ENCODE measurements around the gene MCU.
A peak's percentile ranks its signal among the peaks of the same experiment; 100 is the strongest.
"Not testable (repeated sequence)": the region's sequence is repeated elsewhere in the genome, so short reads cannot be mapped to it uniquely, and the experiment has no call there.

Gene MCU

DNA sequence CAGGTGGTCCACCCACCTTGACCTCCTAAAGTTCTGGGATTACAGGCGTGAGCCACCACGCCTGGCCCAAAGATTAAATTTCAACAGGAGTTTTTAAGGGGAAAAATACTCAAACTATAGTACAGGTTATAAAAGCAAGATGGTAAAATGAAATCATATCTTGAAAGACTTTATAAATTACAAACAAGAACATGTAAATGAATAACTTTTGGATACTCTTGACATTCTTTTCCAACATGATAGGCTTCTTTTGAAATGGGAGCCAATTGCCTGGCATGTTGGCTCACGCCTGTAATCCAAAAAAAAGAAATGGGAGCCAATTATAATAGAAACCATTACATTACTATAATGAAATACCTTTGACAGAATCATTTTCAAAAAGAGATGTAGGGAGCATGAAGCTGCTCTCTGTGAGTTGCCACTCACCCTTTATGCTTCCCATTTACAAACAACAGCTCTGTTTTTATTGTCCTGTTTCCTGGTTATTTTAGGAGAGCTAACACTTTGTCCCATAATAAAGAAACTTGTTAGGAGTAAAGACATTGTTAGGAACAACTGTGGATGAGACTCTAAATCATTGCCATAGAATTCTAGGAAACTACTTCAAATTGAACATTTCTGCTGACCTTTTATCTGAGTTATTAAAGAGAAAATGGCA is 24.6 kb upstream of the MCU start:
- Mint-ChIP-seq H3K9me3 (no peaks in the 10 kb centered on the region), H3K36me3 (no peaks in the 10 kb centered on the region), H3K4me1 (no peaks in the 10 kb centered on the region), H3K4me3 (no peak overlapping the region), H3K27ac (no peak overlapping the region)
- DNase-seq (ENCODE audit: low spot score in 2 of 2): no peak
- ATAC-seq: no peak

DNA sequence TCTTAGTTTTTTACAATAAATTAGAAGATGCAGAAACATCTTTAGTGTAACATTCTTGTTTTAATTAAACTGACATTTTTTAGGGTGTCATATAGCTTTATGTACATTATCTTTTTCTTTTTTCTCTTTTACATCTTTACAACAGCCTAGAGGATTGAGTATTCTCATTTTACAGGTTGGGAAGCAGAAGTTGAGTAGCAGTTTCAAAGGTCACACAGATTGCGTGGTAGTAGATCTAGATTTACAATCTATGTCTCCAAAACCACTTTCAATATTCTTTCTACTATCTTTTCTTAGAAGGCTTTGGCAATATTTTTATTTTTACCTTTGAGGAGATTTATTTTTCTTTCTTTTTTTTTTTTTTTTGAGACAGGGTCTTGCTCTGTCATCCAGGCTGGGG is 18.7 kb upstream of the MCU start:
- no peak for DNase-seq (ENCODE audit: low spot score in 2 of 2)
- no peak for ATAC-seq
- Mint-ChIP-seq H3K27ac (no peak overlapping the region), H3K9me3 (no peaks in the 10 kb centered on the region), H3K36me3 (no peaks in the 10 kb centered on the region), H3K4me3 (no peak overlapping the region), H3K4me1 (peaks cover 7% of the 10 kb centered on the region)

DNA sequence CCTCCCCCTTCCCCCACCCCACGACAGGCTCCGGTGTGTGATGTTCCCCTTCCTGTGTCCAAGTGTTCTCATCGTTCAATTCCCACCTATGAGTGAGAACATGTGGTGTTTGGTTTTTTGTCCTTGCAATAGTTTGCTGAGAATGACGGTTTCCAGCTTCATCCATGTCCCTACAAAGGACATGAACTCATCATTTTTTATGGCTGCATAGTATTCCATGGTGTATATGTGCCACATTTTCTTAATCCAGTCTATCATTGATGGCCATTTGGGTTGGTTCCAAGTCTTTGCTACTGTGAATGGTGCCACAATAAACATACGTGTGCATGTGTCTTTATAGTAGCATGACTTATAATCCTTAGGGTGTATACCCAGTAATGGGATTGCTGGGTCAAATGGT is 17.8 kb upstream of the MCU start:
- not testable (repeated sequence) for ATAC-seq

DNA sequence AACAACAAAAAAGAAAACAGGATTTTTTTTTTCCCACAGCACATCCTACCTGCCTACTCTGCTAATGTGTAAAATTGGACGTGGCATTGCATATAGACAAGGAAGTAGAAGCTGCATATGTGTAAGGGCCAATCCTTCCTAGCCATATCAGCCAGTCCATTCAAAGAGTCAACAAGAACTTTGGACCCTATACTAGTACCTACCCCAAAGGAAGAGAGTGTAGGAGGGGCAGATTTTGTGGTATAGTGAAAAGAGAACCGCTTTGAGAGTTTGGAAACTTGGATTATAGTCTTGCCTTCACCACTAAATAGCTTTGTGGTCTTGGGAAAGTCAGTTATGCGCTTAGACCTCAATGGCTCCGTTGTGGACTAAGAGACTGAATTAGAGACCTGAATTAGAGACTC is 12.1 kb upstream of the MCU start:
- DNase-seq (ENCODE audit: low spot score in 2 of 2): no peak
- H3K36me3 Mint-ChIP-seq: no peaks in the 10 kb centered on the region
- H3K4me1 Mint-ChIP-seq: peaks cover 7% of the 10 kb centered on the region
- no peak for ATAC-seq
- H3K27ac Mint-ChIP-seq: no peak overlapping the region
- H3K4me3 Mint-ChIP-seq: no peak overlapping the region
- H3K9me3 Mint-ChIP-seq: no peaks in the 10 kb centered on the region

More for the DNA sequence above, 17.8 kb upstream of the MCU start:
- not testable (repeated sequence) for DNase-seq (ENCODE audit: low spot score in 2 of 2); H3K9me3 Mint-ChIP-seq; H3K36me3 Mint-ChIP-seq; H3K27ac Mint-ChIP-seq; H3K4me3 Mint-ChIP-seq; H3K4me1 Mint-ChIP-seq

DNA sequence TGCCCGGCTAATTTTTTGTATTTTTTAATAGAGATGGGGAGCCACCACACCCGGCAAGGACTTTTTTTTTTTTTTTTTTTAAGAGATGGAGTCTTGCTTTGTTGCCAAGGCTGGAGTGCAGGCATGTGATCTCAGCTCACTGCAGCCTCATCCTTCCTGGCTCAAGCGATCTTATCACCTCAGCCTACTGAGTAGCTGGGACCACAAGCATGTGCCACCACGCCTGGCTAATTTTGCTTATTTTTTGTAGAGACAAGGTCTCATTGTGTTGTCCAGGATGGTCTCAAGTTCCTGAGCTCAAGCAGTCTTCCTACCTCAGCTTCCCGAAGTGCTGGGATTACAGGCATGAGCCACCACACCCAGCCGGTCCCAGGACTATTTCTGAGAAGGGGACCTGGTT is 9.3 kb upstream of the MCU start:
- Mint-ChIP-seq H3K9me3 (no peaks in the 10 kb centered on the region), H3K36me3 (no peaks in the 10 kb centered on the region), H3K27ac (no peak overlapping the region), H3K4me1 (no peaks in the 10 kb centered on the region), H3K4me3 (no peak overlapping the region)
- DNase-seq (ENCODE audit: low spot score in 2 of 2) (no peak), ATAC-seq (no peak)

DNA sequence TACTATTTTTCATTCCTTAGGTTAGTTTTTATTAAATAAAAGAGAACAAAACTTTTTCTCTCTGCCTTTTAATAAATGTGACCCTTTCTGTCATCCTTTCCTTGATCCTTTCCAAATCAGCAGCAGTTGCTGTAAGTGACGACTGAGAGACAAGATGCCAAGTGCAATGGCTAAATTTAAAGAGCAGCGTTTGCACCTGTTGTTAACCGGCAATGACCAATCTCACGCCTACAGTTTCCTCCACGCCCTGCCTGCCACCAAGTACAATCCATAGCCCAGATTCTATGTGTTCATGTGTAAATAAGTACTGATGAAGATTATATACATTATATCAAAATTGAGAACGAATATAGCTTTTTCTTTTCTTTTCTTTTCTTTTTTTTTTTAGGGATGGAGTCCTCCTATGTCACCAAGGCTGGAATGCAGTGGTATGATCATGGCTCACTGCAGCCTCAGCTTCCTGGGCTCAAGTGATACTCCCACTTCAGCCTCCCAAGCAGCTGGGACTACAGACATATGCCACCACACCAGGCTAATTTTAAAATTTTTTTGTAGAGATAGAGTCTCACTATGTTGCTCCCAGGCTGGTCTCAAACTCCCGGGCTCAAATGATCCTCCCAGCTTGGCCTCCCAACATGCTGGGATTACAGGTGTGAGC is 6.5 kb upstream of the MCU start:
- H3K4me1 Mint-ChIP-seq: peaks cover 6% of the 10 kb centered on the region
- H3K36me3 Mint-ChIP-seq: no peaks in the 10 kb centered on the region
- no peak for ATAC-seq
- H3K9me3 Mint-ChIP-seq: no peaks in the 10 kb centered on the region
- no peak for DNase-seq (ENCODE audit: low spot score in 2 of 2)
- no peak overlapping the region for H3K27ac Mint-ChIP-seq
- no peak overlapping the region for H3K4me3 Mint-ChIP-seq

DNA sequence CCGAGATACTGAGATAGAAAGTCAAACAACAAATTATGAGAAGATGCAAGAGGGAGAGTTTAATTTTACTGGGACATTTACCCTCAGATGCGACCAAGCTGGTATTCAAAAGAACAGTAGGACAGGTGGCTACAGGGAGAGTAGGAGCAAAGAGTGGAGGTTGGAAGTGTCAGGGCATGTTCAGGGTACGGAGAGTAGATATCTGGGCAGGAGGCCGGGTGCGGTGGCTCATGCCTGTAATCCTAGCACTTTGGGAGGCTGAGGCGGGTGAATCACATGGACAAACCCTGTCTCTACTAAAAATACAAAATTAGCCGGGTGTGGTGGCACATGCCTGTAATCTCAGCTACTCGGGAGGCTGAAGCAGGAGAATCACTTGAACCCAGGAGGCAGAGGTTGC is 5.5 kb upstream of the MCU start:
- H3K4me3 Mint-ChIP-seq; DNase-seq (ENCODE audit: low spot score in 2 of 2); H3K36me3 Mint-ChIP-seq; ATAC-seq; H3K4me1 Mint-ChIP-seq; H3K9me3 Mint-ChIP-seq; H3K27ac Mint-ChIP-seq: not testable (repeated sequence)

DNA sequence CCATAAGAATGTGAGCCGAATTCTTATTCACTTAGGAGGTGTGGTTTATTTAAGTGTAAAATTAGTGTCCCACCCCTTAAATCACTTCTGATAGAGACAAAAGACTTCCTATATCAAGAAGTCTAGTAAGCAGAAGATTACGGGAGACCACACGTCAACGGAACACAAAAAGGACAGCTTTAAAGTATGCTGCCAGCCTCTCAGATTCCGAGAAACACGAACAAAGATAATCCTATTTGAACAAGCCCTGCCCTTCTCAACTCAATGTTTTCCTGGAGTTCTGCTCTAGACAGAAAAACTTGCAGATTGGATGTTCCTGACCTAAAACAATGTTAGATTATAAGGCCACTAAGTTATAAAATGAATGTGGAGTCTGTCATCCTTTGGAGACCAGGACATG is 4.9 kb upstream of the MCU start:
- Mint-ChIP-seq H3K9me3 (no peaks in the 10 kb centered on the region), H3K27ac (no peak overlapping the region), H3K4me3 (no peak overlapping the region), H3K36me3 (no peaks in the 10 kb centered on the region), H3K4me1 (peaks cover 6% of the 10 kb centered on the region)
- DNase-seq (ENCODE audit: low spot score in 2 of 2) (no peak), ATAC-seq (no peak)

DNA sequence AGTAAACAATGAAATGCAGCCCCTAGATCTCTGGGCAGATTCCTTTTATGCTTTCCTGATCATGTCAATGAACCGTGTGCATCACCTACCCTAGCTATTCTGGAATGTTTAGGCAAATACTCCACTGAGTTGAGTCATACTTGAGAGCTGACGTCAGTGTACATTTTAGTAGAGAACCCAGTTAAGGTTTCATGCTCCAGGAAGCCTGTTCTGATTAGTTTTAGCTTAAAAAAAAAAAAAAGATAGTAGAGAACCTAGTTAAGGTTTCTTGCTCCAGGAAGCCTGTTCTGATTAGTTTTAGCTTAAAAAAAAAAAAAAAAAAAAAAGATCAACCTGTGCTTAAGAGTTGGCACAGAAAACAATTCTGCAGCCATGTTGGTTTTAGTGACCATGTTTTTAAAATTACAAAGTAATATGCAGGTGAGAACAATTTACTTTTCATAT is 3.7 kb upstream of the MCU start:
- ATAC-seq (no peak), DNase-seq (ENCODE audit: low spot score in 2 of 2) (no peak)
- H3K36me3 Mint-ChIP-seq: no peaks in the 10 kb centered on the region
- no peak overlapping the region for H3K27ac Mint-ChIP-seq
- H3K4me3 Mint-ChIP-seq: no peak overlapping the region
- no peaks in the 10 kb centered on the region for H3K9me3 Mint-ChIP-seq
- H3K4me1 Mint-ChIP-seq: peaks cover 13% of the 10 kb centered on the region

DNA sequence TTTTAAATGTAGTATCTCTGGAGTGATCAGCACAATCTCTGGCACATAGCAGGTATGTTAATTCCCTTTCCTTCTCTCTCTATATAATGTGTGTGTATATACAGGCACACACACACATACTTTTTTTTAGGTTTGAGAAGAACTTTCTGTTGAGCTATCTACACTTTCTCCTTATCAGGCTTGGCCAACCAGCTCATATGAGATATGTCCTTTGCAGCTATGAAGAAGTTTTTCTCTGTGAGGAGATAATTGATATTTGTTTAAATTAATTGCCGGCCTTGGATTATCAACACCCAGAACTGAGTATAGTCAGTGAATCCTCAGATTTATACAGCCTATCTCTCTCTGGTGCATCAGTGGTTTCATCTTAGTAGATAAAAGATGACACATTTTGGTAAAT is 2.3 kb upstream of the MCU start:
- H3K9me3 Mint-ChIP-seq: no peaks in the 10 kb centered on the region
- H3K27ac Mint-ChIP-seq: no peak overlapping the region
- no peaks in the 10 kb centered on the region for H3K36me3 Mint-ChIP-seq
- H3K4me3 Mint-ChIP-seq: no peak overlapping the region
- H3K4me1 Mint-ChIP-seq: peaks cover 24% of the 10 kb centered on the region
- no peak for DNase-seq (ENCODE audit: low spot score in 2 of 2)
- no peak for ATAC-seq

DNA sequence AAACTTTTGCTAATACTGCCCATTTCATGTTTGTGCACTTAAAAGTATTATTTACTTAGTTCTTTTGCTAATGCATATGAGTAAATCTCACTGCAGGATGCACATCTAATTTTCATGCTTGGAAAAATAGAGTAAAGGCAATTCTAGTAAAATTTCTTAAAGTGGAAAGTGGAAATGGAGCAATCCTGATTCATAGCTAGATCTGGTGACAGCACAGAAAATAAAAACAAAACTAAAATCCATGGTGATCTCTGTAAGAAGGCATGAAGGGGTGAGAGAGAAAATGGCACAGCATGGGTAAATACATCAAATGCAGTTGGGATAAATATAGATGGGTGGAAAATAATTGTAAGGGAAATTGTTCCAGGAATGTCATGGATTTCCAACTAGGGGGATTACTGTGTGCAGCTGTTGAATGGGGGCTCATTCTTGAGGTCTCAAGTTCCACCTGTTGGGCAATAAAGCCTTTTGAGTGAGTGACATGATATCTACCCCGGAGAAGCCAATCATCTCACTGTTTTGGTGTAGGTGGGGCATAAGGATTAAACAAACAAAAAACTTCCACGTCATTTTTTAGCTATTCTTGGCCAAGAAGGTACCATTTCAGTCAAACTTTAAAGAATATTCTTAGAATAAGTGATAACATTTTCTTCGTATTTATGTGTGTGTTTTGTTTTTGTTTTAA is 1.7 kb upstream of the MCU start:
- H3K27ac Mint-ChIP-seq: no peak overlapping the region
- H3K4me3 Mint-ChIP-seq: no peak overlapping the region
- H3K4me1 Mint-ChIP-seq: peaks cover 29% of the 10 kb centered on the region
- no peak for ATAC-seq
- H3K9me3 Mint-ChIP-seq: no peaks in the 10 kb centered on the region
- H3K36me3 Mint-ChIP-seq: no peaks in the 10 kb centered on the region
- no peak for DNase-seq (ENCODE audit: low spot score in 2 of 2)

DNA sequence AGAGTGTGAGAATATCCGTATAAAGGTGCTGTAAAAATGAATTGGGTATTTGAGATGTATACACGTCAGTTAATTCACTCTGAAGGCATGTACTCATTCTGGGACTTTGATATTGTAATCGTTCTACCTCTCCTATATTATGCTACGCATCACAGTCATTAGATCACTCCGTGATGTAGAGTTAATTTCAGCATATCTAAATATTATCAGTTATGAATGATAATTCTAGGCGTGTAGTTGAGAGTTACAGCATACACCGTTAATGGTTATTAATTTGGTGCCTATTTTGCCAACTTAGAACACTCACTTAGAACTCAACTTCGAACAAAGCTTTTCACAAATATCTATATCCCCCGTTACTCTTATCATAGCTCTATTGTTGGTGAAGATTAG is 477 bp upstream of the MCU start:
- no peaks in the 10 kb centered on the region for H3K9me3 Mint-ChIP-seq
- H3K4me3 Mint-ChIP-seq: peak overlapping the region; percentile 76
- no peaks in the 10 kb centered on the region for H3K36me3 Mint-ChIP-seq
- no peak overlapping the region for H3K27ac Mint-ChIP-seq
- H3K4me1 Mint-ChIP-seq: peaks cover 32% of the 10 kb centered on the region
- ATAC-seq (no peak), DNase-seq (ENCODE audit: low spot score in 2 of 2) (no peak)

DNA sequence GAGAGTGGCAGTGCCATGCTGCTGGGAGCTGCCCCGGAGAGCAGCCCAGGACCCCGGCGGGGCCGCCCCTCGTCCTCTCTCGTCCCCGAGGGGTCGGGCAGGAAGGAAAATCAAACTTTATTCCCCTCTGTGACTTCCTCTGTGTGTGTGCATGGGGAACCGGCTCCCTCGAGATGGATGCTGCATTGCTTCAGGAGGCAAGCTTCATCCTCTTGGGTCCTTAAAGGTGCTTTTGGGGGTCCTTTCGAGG is 726 bp downstream of the MCU start:
- Mint-ChIP-seq H3K4me3 (peak overlapping the region; percentile 76), H3K4me1 (peaks cover 32% of the 10 kb centered on the region), H3K36me3 (no peaks in the 10 kb centered on the region), H3K27ac (peak overlapping the region; percentile 67), H3K9me3 (no peaks in the 10 kb centered on the region)
- ATAC-seq: peak; percentile 1
- no peak for DNase-seq (ENCODE audit: low spot score in 2 of 2)

DNA sequence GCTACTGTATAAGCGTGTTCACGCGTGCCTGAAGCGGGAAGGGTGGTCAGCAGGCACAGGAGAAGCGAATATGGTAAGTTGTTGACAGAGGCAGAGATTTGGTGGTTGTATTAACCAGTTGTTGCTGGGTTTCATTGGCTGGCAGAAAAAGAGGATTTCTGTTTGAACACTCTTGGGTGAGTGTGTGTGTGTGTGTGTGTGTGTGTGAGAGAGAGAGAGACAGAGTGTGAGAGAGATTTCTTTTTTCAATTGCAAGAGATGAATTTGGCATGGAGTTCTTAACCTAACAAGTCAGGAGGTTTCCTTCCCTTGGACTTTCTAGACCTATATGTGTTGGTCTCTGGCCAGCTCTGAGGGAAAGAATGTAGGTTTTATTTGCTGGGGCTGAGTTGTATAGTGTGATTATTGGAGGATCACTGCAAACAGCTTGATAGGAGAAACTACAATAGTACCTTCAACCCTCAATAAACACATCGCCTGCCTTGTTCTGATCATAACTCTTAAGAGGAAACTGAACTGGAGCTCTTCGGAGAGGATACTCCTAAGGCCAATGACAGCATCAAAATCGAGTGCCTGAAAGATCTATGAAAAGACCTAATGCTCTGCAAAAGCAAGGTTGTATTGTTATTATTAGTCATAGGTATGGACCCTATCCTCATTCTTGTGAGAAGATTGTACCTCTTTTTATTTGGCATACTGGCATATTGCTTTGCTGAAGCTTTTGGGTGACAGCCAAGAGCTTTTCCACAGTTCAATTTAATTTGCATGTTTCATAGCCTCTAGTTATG is 1.2 kb downstream of the MCU start:
- H3K4me3 Mint-ChIP-seq: peak overlapping the region; percentile 76
- no peaks in the 10 kb centered on the region for H3K36me3 Mint-ChIP-seq
- ATAC-seq (no peak), DNase-seq (ENCODE audit: low spot score in 2 of 2) (no peak)
- no peaks in the 10 kb centered on the region for H3K9me3 Mint-ChIP-seq
- H3K27ac Mint-ChIP-seq: peak overlapping the region; percentile 67
- H3K4me1 Mint-ChIP-seq: peaks cover 32% of the 10 kb centered on the region

DNA sequence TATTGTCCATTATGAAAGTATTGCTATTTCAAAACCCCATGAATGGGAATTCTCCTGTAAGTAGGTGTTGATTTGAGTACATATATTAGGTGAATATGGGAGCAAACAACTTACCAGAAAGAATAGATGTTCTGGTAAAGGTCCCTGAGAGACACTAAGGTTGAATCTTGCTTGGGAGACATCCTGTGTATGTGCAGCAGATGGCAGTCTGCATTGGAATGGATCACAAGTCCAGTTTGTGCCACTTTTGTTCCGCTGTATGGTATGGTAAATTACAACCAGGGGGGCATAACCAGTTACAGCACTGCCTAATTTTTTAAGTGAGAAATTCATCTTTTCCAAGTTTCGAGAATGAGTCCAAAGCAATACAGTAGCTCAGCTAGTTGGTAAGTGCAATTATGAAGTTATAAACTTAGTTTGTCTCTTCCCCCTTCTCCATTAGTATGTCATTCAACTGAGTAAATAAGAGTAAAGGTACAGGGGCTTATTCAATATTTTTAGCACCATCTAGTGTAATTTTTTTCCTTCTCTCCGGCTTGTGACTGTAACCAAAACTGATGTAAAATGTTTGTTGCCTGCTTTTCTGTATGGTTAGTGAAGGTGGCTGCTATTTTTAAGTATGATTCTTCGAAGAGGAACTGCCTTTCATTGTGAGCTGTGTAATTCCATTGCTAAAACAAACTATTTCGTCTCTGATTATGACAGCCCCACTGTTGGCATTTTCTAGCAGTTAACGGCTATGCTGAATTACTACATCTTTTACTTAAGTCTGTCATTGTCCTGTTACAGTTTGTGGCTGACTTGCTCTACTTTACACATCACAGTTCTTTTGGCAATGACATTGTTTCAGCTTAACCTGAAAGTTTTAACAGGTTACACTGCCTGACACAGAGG is 2.8 kb downstream of the MCU start:
- H3K4me3 Mint-ChIP-seq: no peak overlapping the region
- ATAC-seq (no peak), DNase-seq (ENCODE audit: low spot score in 2 of 2) (no peak)
- H3K27ac Mint-ChIP-seq: no peak overlapping the region
- H3K9me3 Mint-ChIP-seq: no peaks in the 10 kb centered on the region
- H3K36me3 Mint-ChIP-seq: no peaks in the 10 kb centered on the region
- H3K4me1 Mint-ChIP-seq: peaks cover 32% of the 10 kb centered on the region

Measured in stimulated activated effector memory CD8-positive, alpha-beta T cell treated with anti-CD3 and anti-CD28 coated beads, Interleukin-12 subunit alpha, Interleukin-12 subunit beta, amount 100 ng/mL, for 72 hours (primary cell).